Smooth muscle cell of the brain vasculature (primary cell): ENCODE results near the gene SLC43A1.

Source experiments
- DNase-seq: peaks from one replicate; pipeline ENCODE4 v3.0.0-alpha.2; 2012; ENCODE audit warnings: low read depth, low spot score

Gene SLC43A1

DNA sequence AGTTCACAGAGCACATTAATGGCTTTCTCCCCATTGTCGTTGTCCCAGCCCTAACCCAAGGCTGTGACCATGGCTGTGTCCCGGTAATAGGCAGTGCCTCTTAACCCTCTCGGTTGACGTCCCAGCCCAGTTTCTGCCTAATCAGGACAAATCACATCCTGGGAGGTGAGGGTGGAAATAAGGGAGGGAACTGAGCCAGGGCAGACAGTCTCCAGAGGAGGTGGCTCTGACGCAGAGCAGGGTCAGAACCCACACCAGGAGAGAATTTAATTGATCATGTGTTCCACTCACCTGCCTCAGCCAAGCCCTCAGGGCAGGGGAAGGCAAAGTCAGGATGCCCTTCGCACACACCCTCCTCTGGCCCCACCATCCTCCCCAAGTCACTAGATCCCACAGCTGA lies 17.0 kb downstream of the SLC43A1 start:
- no peak for DNase-seq

DNA sequence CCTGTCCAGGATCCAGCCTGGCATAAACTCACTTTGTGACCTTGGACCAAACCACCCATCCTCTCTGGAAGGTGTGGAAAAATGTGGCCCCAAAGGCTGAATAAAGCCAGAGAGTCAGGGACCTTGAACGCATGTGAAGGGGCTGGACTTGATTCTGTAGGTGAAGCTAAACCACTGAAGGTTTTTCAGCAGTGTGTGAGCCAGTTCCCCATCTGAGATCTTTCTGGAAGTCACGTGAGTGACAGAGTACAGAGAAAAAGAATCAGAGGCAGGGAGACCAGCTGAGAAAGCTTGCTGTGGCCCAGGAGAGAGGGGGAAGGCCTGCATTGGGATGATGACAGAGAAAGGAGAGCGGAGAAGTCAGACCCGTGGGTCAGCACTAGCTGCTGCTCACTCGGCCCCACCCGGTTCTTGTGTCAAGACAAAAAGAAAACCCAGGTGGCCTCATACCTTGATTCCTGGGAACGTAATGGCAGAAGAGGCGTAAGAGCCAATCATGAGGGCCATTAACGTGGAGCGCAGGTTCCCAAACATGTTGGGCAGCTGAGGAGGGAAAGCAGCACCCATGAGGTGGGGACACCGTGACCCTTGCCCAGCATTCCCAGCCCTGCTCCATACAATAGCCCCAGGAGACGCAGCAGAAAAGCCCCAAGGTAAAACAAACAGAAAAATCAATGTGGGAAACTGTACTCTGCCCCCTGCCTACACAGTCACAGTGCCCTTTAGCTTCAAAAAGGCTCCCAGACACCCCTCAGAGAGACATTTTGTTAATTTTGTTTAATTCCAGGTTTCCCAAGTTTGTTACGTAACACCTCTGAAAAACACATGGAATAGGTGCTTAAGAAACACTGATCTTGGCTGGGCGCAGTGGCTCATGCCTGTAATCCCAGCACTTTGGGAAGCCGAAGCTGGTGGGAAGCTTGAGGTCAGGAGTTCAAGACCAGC lies 17.9 kb downstream of the SLC43A1 start:
- DNase-seq = no peak

DNA sequence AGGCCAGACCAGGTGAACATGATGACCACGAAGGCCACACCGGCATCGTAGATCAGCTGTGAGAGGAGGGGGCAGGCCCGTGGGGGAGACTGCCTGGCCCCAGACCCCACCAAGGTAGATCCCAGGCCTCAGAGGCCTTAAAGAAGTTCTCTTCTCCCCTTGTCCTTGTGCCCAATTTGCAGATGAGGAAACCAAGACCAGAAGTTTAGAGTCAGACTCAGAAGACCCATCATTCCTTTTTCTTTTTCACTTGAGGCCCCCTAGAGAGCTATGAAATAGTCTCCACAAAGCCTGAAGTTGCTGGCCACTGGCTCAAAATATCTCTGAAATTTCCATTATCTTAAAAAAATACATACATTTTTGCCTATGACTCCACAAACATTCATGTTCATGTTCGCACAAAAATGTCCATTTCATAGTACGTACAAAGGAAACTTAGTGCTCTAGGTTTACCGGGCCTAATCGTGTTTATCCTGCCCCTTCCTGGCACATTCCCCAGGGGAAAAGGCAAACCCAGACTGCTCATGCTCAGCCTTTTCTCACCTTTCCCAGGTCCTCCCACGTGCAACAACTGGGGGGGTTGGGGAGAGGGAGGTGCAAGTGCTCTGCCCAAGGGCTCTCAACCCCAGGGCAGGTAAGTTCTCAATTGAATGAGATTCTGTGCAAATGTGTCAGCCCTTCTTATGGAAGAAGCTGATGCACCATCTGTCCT lies 19.2 kb downstream of the SLC43A1 start:
- DNase-seq = no peak

DNA sequence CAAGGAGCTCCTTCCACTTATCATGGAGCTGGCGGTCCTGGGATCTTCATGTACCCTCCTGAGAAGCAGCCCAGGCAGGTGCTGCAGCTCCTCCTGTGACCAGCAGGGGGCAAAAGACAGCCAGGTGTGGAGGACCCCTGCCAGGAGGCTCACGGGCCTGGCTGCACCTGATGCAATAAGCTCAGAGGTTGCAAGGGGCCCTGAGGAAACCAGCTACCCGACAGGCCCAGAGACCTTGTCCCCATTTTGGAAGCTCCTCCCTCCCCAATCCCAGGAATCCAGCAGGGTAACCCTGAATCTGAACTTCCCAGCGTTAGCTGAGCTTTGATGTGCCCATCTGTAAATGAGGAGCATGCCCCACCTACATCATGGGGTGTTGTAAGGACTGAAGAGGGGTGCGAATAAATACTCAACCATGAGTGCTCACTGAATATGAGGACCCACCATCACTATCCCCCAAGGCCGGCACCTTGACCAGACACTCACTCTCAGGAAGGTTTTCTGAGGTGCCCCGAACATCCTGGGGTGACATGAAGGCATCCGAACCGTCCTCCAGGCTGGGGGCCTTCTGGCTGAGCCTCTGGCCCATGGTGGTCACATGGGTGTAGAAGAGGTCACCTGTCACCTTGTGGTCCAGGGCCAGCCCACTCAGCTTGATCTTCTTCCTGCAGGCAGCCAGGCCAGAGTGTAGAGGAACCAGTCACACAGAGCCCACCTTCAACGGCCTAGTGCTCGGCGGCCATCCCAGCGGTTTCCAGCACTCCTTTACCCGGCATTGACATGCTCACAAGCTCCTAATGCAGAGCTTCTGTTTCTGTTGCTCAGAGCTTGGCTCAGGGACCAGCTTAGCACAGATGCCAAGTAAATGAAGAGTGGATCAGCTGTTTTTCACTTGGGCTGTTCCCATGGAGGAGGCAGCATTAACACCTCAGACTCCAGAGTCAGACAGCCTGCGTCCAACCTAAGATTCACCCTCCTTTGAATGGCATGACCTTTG lies 21.7 kb downstream of the SLC43A1 start:
- DNase-seq = no peak

DNA sequence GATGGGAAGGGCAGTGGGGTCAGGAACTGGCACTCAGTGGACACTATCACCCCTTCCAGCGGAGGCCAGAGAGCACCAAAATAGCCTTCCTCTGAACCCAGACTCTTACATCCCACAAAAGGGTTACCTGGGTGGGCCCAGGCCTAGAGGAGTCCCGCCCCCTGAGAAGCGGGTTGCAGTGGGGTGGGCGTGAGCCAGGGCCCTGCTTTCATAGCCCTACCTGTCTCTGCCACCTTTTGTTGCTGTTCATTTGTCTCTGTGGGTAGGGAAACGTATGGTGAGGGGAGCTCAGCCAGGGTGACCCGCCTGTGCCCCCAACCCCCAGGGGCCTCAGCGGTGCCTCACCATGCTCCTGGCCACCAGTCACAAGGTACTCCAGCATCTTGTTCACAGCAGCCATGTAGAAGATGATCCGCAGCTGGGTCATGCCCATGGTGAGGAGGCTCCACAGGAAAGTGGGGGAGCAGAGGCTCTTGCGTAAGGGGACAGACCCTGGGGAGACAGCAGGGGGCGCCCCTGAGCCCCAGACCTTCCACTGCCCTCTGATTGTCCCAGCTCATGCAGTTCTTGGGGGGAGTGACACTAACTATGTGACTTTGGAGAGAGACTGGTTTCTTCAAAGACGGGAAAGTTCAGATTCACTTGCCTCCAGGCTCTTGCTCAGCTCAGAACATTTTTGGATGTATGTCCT lies 24.0 kb downstream of the SLC43A1 start:
- no peak for DNase-seq

DNA sequence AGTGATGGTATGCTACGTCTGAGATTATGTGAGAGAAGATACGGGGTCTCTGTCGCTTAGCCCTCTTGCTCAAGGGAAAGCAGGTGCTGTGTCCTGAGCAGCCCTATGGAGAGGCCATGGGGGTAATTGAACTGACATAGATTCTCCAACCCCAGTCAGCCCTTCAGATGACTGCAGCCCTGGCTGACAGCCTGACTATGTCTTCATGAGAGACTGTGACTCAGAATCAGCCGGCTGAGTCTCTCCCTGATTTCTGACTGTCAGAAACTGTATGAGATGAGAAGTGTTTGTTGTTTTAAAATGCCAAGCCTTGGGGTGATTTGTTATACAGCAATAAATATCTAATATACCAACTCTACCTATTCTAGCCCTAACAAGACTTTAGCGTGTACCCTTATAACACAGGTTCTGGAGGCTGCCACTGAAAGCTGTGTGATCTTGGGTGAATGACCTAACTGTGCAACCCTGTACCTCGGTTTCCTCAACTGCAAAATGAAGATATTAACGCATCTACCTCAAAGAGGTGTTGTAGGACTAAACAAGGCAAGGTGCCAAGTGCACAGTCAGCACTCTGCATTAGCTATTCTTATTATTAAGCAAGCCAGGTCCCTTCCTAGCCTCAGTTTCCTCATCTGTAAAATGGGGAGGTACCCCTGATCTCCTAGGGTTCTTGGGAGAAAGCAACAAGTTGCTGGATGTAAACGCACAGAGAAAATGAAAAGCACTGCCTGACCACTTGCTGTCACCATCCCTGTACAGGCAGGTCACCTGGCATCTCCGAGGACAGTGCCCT lies 24.9 kb downstream of the SLC43A1 start:
- DNase-seq = no peak

DNA sequence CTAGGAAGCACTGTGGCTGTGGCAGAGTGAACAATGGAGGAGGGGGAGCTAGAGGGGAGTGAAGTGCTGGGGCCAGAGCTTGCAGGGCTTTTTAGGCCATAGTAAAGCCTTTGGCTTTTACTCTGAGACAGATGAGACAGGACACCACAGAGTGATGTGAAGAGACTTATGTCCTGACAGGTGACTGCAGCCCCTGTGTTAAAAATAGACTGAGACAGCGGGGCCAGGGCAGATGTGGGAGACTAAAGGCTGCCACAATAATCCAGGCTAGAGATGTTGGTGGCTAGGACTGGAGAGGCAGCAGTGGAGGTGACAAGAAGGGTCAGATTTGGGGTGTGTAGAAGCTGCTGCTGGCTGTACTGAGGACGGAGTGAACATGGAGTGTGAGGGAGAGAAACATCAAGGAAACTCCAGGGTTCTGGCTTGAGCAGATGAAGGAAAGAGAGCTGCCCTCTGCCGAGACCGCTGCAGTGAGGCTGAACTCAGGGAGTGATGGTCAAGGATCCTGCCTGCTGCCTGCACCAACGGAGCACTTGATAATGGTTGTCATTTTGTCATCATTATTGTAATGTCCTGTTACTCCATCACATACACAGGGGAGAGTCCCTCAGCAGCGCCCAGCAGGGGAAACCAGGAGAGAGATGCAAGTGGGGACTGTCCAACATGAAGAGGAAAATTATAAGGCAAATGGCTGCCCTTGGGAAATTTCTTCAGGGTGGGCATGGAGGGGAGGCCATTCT lies 27.4 kb downstream of the SLC43A1 start:
- no peak for DNase-seq

DNA sequence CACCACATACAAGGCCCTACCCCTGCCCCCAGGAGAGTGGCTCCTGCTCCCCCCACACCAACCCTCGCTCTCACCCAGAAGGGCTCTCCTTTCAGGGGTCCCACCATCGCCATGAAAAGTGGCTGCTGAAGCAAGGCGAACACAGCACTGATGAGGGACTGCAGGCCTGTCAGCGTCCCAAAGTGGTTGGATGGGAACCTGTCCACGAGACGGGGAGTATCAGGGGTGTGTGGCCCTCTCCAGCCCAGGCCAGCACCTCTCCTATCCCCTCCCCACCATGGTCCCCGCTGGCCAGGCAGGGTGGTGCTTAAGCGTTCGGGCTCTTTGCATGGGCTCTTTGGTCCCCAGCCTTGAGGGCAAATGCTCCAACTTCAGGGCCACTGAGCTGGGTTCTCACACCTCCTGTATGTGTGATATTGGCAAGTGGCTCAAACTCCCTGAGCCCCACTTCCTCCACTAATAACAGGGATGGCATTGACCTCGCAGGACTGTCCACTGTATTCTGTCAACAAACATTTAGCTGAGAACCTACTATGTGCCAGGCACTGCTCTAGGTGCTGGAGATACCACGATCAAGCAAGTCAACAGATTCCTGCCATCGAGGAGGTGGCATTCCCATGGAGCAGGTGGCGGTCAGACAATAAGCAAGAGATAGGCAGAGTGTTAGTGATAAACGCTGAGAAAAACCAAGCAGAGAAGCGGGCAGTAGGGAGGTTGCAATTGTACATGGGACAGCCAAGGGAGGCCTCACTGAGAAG lies 28.3 kb downstream of the SLC43A1 start:
- no peak for DNase-seq

DNA sequence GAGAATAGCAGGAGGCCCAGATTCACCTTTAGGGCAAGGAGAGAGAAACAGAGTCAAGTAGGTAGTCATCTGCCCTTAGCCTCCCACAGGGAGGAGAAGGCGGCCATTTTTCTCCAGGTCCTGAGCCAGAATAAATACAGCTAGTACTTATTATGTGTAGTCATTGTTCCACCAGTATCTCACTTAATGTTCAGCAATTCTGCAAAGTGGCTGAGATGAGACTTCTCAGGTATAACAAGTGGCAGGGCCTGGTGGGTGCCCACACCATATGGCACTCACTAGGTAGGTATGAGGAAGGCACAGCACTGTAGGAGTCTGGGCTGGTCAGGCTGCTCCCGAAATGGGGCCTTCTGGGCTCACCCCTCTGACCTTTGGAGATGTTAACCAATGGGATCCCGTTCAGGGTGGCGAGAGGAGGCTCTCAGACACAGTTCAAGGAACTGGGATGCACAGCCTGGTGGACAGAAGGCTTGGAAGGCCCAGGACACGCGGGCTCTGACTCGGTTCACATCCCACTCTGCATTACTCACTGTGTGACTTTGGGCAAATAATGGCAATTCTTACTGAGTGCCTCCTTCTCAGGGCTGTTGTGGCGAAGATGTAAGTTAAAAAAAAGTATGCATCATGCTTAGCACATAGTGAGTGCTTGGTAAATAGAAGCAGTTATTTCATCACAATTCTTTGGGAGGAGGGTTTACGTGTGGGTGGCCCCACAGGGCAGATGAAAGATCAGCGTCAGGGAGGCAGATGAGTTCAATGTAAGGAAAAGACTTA lies 30.1 kb downstream of the SLC43A1 start:
- no peak for DNase-seq

DNA sequence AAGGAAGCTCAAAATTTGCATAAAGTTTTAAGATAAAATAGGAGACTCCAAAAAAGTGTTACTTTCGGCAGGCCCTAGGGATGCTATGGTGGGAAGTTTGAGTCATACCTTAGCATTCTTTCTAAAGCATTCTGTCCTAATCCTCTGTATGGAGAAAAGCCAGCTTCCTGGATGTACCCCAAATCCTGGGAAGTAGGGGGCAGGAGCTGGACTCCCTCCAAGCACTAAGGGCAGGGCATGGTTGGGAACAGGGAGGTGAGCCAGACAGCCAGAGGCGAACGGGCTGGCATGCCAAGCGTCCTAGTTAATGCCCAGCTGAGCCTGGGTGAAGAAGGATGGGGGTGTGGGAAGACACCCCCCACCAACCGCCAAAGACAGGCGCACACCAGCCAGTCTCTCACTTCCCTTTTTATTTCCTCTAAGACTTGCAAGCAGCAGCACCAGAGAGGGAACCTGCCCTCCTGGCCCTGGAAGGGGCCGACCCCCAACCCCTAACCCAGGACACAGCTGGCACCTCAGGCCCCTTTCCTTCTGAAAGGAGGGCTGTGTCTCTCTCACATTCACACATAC lies 31.3 kb downstream of the SLC43A1 start:
- no peak for DNase-seq

DNA sequence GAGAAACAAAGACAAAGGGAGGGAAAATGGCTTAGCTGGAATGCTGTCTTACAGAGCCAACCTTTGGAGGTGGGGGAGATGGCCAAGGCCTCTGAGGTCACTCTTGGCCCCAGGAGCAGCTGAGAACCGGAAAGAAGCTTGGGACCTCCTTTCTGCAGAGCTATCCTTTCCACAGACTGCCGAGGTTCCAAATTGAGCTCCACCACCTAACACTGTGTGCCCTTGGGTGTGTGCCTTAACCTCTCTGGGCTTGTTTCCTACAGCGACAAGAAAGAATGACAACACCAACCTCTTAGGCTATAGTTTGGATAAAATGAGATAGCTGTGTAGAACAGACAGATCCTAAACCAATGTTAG lies 32.0 kb downstream of the SLC43A1 start:
- no peak for DNase-seq

DNA sequence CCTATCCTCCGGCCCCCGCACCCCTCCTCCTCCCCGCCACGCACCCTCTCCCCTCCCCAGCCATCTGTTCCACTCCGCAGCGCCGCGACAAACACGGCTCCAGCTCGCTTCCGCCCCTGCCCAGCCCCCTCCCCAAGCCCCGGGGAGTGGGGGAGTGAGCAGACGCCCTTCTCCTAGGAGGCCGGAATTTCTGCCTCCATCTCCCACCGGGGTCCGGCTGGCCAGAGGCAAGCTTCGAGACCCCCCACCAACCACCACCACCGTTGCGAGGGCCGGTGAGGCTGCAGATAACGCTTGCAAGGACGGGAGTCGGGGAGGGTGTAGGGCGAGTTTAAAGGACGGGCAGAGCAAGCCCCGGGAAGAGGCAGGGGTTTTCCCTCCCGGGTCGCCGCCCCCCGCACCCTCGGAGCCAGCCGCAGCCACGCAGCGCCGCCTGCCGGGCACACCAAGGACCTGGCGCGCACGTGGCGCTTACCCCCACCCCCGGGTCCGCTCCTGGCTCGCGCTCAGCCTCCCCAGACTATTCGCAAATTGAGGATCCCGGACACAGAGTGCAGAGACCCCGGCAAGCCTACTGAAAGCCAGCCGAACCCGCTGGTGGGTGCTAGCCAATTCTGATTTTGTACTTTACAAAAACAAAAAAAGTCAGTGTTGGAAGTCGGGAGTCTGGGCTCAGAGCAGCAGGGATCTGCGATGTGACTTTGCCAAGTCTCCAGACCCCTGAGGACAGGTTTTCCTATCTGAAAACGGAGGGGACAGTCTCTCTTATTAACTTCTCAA lies 32.5 kb downstream of the SLC43A1 start:
- DNase-seq = no peak

DNA sequence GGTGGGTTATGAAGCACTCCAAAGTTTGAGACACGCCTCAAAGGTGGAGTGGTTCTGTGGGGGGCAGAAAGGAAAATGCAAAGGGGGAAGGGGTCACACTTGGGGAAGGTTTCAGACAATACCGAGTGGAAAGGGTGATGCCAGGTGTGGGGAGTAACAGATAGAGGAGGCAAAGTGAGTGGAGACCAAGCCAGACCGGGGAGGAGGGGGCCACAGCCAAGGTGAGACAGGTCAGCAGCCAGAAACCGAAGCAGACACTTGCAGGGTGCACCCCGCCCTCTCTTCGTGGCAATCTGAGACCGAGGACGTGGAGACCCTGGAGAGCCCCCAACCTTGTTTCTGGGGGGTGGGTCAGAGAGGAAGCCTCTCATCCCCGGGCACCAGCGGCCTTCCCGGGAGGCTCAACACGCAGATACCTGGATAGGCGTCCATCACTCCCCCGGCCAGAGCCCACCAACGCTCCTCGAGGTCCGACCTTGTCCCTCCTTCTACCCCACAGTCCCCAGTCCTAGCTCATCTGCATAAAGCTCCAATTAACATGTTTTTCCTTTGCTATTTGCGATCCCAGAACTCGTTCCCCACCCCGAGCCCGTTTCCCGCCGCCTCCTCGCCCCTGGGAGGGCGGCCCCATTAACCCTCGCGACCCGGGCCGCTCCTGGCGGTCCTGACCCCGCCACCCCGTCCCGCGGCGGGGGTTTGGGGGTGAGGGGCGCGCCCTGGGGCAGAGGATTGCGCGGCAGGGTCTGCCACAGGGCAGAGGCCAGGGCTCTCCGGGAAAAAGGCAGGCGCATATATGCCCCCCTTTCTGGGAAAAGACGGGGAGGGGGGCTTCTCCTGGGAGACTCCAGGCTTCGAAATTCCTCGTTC lies 33.4 kb downstream of the SLC43A1 start:
- no peak for DNase-seq

DNA sequence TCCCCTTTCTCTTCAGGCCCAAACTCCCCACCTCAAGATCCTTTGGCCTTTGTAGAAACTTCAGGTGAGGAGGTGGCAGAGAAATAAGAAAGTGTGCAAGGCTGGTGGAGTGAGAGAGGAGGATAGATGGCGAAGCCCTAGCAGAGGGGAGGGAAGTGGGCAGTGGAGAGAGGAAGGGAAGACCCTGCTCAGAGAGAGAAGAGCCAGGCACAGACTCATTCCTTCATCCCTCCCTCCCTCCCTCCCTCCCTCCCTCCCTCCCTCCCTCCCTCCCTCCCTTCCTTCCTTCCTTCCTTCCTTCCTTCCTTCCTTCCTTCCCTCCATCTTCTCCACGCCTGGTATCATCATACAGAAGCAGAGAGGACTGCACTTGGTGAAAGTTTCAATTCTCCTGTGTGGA lies 34.2 kb downstream of the SLC43A1 start:
- DNase-seq = no peak

DNA sequence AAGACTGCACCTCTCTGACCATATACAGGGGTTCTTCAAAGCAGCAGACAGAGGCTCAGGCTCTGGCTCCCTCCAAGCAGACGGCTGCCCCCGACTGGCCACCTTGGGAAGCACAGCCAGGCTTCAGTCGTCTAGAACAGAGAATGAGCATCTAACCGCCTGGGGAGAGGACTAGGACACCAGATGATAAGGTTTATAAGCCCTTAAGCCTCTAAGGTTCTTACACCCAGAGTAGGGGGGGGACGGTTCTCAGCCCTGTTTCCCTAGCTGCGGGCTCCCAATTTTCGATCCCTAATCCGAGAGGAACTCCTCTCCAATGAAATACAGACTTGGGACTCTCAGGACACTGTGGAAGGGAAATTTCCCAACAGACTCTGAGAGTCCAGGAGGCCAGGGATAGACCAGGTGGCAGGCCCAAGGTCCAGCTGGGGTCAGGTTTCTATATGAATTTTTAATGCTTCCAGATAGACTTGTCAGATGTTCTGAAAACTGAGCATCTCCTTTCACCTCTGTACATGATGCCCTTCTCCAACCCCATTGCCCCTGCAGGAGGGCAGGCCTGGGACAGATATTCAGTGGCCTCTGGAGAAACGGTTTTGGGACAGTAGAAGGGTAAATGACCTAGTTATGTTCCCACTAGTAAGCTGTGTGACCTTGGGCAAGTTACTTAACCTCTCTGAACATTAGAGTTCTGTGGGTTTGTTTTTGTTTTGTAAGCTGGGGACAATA lies 34.9 kb downstream of the SLC43A1 start:
- DNase-seq = no peak
